ENCODE measurements around the gene SLC39A10.

DNA sequence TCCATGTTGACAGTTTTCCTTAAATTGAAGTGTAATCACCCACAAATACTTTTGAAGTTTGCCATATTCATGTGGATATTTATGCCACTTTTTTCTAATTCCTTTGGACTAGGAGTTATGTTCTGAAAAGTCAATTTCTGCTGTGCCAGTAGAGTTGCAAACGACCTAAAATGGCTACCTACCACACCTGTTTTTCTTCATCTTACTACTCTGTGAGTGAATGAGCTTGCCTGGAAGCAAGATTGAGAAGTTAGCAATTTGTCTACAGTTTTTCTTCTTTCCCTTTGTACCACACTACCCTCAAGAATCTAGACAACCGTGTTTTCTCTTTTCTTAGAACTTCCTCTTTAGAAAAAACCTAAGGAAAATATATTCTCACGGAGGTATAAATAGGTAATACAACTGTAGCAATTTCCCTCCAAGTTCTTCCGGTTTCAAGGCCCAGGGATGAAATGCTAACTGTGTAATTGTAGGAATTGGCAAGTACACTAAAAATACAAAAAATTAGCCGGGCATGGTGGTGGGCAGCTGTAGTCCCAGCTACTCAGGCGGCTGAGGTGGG, 7.3 kb upstream of the SLC39A10 start:
- TF ChIP-seq, protein P1, sequence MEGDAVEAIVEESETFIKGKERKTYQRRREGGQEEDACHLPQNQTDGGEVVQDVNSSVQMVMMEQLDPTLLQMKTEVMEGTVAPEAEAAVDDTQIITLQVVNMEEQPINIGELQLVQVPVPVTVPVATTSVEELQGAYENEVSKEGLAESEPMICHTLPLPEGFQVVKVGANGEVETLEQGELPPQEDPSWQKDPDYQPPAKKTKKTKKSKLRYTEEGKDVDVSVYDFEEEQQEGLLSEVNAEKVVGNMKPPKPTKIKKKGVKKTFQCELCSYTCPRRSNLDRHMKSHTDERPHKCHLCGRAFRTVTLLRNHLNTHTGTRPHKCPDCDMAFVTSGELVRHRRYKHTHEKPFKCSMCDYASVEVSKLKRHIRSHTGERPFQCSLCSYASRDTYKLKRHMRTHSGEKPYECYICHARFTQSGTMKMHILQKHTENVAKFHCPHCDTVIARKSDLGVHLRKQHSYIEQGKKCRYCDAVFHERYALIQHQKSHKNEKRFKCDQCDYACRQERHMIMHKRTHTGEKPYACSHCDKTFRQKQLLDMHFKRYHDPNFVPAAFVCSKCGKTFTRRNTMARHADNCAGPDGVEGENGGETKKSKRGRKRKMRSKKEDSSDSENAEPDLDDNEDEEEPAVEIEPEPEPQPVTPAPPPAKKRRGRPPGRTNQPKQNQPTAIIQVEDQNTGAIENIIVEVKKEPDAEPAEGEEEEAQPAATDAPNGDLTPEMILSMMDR (IDR thresholded peaks at IDR 0.05) = no peak
- TF ChIP-seq EP300 (IDR thresholded peaks at IDR 0.05) = no peak
- TF ChIP-seq POLR2AphosphoS5 (IDR thresholded peaks at IDR 0.05) = no peak
